ENCODE results near the gene NEURL2.

DNA sequence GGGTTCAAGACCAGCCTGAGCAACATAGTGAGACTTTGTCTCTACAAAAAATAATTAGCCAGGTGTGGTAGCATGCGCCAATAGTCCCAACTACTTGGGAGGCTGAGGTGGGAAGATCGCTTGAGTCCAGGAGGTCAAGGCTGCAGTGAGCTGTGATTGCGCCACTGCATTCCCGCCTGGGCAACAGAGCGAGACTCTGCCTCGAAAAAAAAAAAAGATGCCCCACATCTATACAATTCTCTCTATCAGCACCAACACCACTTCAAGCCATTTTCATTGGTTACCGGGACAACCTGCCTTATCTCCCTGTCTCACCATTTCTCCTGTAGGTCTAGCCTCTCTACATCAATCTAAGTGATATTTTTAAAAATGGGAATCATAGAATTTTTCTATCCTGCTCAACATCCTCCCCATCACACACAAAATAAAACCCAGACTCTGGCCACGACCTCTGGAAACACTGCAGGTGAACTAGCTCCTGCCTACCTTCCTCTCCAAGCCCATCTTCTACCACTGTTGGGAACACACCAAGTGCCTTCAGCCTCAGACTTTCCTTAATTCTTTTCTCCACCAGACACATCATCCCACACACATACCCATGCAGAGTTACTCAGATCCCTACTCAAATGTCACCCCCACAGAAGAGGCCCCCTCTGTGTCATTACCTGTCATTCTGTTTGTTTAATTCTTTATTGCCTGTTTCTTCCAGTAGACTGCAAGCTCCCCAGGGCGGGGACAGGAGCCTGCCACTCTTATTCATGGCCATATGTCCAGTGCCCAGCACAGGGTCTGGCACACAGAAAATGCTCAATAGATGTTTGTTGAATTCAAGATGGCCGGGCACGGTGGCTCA lies 30.6 kb upstream of the NEURL2 start:
- TF ChIP-seq, protein P1, sequence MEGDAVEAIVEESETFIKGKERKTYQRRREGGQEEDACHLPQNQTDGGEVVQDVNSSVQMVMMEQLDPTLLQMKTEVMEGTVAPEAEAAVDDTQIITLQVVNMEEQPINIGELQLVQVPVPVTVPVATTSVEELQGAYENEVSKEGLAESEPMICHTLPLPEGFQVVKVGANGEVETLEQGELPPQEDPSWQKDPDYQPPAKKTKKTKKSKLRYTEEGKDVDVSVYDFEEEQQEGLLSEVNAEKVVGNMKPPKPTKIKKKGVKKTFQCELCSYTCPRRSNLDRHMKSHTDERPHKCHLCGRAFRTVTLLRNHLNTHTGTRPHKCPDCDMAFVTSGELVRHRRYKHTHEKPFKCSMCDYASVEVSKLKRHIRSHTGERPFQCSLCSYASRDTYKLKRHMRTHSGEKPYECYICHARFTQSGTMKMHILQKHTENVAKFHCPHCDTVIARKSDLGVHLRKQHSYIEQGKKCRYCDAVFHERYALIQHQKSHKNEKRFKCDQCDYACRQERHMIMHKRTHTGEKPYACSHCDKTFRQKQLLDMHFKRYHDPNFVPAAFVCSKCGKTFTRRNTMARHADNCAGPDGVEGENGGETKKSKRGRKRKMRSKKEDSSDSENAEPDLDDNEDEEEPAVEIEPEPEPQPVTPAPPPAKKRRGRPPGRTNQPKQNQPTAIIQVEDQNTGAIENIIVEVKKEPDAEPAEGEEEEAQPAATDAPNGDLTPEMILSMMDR (optimal IDR thresholded peaks at IDR 0.05 in 1 of 3, IDR thresholded peaks at IDR 0.05 in 1 of 3, conservative IDR thresholded peaks at IDR 0.05 in 1 of 3; ENCODE audit: extremely low read depth in 1 of 3, insufficient read depth in 2 of 3, low read length in 3 of 3): no peak
- no peak for TF ChIP-seq EZH2 (IDR thresholded peaks at IDR 0.05; ENCODE audit: low read length)
